PC-3 (cell line): ENCODE results near the gene SPSB4.

Experiments used
- CTCF ChIP-seq: fragments of 300-600 bp; sonication (generic); conservative IDR thresholded peaks from 2 replicates; pipeline ENCODE4 v1.5.1; 2017; ENCODE audit warnings: antibody characterized with exemption, low read depth, mild to moderate bottlenecking, low read length
- EZH2 ChIP-seq: fragments of 300-600 bp; sonication (generic); IDR thresholded peaks from one replicate; pipeline ENCODE4 v1.6.1; 2017; ENCODE audit warnings: antibody characterized with exemption, mild to moderate bottlenecking, low read length; ENCODE audit not compliant: unreplicated experiment
- EZH2phosphoT487 ChIP-seq: fragments of 300-600 bp; sonication (generic); IDR thresholded peaks from 2 replicates; pipeline ENCODE4 v1.6.1; 2018; ENCODE audit warnings: mild to moderate bottlenecking, antibody characterized with exemption, low read length, borderline replicate concordance

- TF ChIP-seq CTCF (no peak), EZH2 (no peak), EZH2phosphoT487 (no peak)
Observed at GRCh38 chr3:141095546-141095937, 44.4 kb downstream of the SPSB4 start.
